Large intestine (tissue), 3 donors: Measurements from ENCODE around the gene SCAF1. TPM values are rescaled to one million over a fixed set of nuclear protein-coding genes. Genes with fewer than 3 reads are reported as not detected.

ENCODE experiments used
- DNase-seq, 2 donors: peaks; one replicate each; pipeline versions ENCODE4 v3.0.0 to v3.0.0-alpha.2; 2013
- H3K27ac ChIP-seq: one replicate; pipeline ENCODE4 v1.5.1; 2013; ENCODE audit warnings: low read length
- H3K27me3 ChIP-seq: 2 replicates; pipeline ENCODE4 v1.6.1; 2013; ENCODE audit warnings: low read length; ENCODE audit not compliant: control insufficient read depth, insufficient read depth
- H3K36me3 ChIP-seq: 2 replicates; pipeline ENCODE4 v1.6.1; 2013; ENCODE audit warnings: low read length; ENCODE audit not compliant: control insufficient read depth, insufficient read depth
- H3K4me1 ChIP-seq: one replicate; pipeline ENCODE4 v1.6.1; 2013; ENCODE audit warnings: low read length; ENCODE audit not compliant: control insufficient read depth, insufficient read depth
- H3K4me3 ChIP-seq: one replicate; pipeline ENCODE4 v1.5.1; 2013; ENCODE audit warnings: low read length
- H3K9me3 ChIP-seq: one replicate; pipeline ENCODE4 v1.6.1; 2013; ENCODE audit warnings: mild to moderate bottlenecking, low read depth, low read length, moderate library complexity; ENCODE audit not compliant: control insufficient read depth
- WGBS: methylation state at CpG from one replicate; pipeline ENCODE4 v1.1.5; 2013; ENCODE audit warnings: low lambda C conversion rate; ENCODE audit not compliant: insufficient coverage; 5-methylcytosine and 5-hydroxymethylcytosine counted together
- polyA plus RNA-seq: library from polyadenylated mRNA; unstranded; fragments of 120-200 nt; gene quantifications from one replicate; pipeline ENCODE4 v1.2.1, GENCODE V29; 2013

Gene SCAF1
- polyA plus RNA-seq, 1 donor = 35.4 TPM

GRCh38 chr19:49645995-49646394 lies 4.0 kb downstream of the SCAF1 start:
- no peaks in the 10 kb centered on the region for H3K27me3 ChIP-seq
- peaks cover 12% of the 10 kb centered on the region for H3K4me1 ChIP-seq
- no peak overlapping the region for H3K4me3 ChIP-seq
- WGBS = no CpG with 5 or more reads among the region's 13 CpGs
- H3K27ac ChIP-seq = no peak overlapping the region
- DNase-seq = no peak
- peaks cover 55% of the 10 kb centered on the region for H3K36me3 ChIP-seq
- H3K9me3 ChIP-seq = no peaks in the 10 kb centered on the region

DNA sequence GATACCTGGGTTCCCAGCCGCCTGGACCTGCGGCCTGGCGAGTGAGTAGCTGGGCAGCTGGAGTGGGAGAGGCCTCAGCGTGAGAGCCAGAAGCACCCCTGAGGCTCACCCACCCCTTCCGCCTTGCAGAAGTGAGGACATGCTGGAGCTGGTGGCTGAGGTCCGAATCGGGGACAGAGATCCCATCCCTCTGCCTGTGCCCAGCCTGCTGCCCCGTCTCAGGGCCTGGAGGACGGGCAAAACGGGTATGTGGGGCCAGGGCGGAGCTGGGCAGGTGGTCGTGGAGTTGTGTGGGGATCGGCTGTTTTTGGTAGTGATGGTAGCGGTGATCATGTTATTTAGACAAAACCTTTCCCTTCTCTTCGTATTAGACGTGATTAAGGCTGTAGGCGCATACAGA lies 4.6 kb downstream of the SCAF1 start:
- no peaks in the 10 kb centered on the region for H3K9me3 ChIP-seq
- 90% methylated on average over 2 of the region's 17 CpGs for WGBS
- no peak for DNase-seq
- H3K27ac ChIP-seq = no peak overlapping the region
- H3K36me3 ChIP-seq = peaks cover 58% of the 10 kb centered on the region
- no peaks in the 10 kb centered on the region for H3K27me3 ChIP-seq
- no peak overlapping the region for H3K4me3 ChIP-seq
- H3K4me1 ChIP-seq = peaks cover 6% of the 10 kb centered on the region

- no peak for DNase-seq
- no peak overlapping the region for H3K27ac ChIP-seq
- H3K36me3 ChIP-seq = peaks cover 79% of the 10 kb centered on the region
- WGBS = no CpG with 5 or more reads among the region's 72 CpGs
- no peaks in the 10 kb centered on the region for H3K27me3 ChIP-seq
- peaks cover 4% of the 10 kb centered on the region for H3K9me3 ChIP-seq
- no peak overlapping the region for H3K4me3 ChIP-seq
- no peaks in the 10 kb centered on the region for H3K4me1 ChIP-seq
Measured at GRCh38 chr19:49651029-49651819, 9.2 kb downstream of the SCAF1 start.

- Histone ChIP-seq H3K27ac (no peak overlapping the region), H3K9me3 (peaks cover 4% of the 10 kb centered on the region), H3K4me3 (no peak overlapping the region), H3K4me1 (no peaks in the 10 kb centered on the region), H3K27me3 (no peaks in the 10 kb centered on the region), H3K36me3 (peaks cover 79% of the 10 kb centered on the region)
- DNase-seq = no peak
- WGBS = 100% methylated on average over 5 of the region's 110 CpGs
Measured at GRCh38 chr19:49651820-49652550, 10.0 kb downstream of the SCAF1 start.

GRCh38 chr19:49652551-49653465 lies 10.8 kb downstream of the SCAF1 start:
- Histone ChIP-seq H3K4me3 (no peak overlapping the region), H3K36me3 (peaks cover 77% of the 10 kb centered on the region), H3K9me3 (peaks cover 4% of the 10 kb centered on the region), H3K27me3 (no peaks in the 10 kb centered on the region), H3K27ac (no peak overlapping the region), H3K4me1 (no peaks in the 10 kb centered on the region)
- DNase-seq = no peak
- WGBS = no CpG with 5 or more reads among the region's 58 CpGs

DNA sequence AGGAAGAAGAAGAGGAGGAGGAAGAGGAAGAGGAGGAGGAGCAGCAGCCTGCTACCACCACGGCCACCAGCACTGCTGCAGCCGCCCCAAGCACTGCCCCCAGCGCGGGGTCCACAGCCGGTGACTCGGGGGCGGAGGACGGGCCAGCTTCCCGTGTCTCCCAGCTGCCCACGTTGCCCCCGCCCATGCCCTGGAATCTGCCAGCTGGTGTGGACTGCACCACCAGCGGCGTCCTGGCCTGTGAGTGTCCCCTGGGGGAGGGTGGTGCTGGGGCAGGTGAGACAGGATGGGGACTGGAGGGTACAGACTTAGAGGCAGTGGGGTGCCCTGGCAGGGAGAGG lies 11.4 kb downstream of the SCAF1 start:
- peaks cover 80% of the 10 kb centered on the region for H3K36me3 ChIP-seq
- no CpG with 5 or more reads among the region's 13 CpGs for WGBS
- DNase-seq = no peak
- H3K9me3 ChIP-seq = peaks cover 4% of the 10 kb centered on the region
- no peaks in the 10 kb centered on the region for H3K4me1 ChIP-seq
- no peak overlapping the region for H3K27ac ChIP-seq
- H3K4me3 ChIP-seq = no peak overlapping the region
- H3K27me3 ChIP-seq = no peaks in the 10 kb centered on the region

DNA sequence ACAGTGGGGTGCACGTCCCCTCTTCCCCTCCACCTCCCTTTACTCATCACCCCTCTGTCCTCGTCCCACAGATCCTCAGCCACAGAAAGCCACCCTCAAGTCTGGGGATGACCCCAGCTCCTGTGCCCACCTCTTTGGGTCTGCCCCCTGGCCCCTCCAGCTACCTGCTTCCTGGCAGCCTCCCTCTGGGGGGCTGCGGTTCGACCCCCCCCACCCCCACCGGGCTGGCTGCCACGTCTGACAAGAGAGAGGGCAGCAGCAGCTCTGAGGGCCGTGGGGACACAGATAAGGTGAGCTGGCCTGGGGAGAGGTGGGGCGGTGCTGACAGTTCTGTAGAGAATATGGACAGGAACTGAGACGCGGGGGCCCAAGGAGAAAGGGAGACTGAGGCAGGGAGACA lies 12.6 kb downstream of the SCAF1 start:
- DNase-seq = no peak
- Histone ChIP-seq H3K4me3 (no peak overlapping the region), H3K9me3 (peaks cover 4% of the 10 kb centered on the region), H3K4me1 (no peaks in the 10 kb centered on the region), H3K27ac (no peak overlapping the region), H3K27me3 (no peaks in the 10 kb centered on the region), H3K36me3 (peaks cover 85% of the 10 kb centered on the region)
- no CpG with 5 or more reads among the region's 10 CpGs for WGBS

DNA sequence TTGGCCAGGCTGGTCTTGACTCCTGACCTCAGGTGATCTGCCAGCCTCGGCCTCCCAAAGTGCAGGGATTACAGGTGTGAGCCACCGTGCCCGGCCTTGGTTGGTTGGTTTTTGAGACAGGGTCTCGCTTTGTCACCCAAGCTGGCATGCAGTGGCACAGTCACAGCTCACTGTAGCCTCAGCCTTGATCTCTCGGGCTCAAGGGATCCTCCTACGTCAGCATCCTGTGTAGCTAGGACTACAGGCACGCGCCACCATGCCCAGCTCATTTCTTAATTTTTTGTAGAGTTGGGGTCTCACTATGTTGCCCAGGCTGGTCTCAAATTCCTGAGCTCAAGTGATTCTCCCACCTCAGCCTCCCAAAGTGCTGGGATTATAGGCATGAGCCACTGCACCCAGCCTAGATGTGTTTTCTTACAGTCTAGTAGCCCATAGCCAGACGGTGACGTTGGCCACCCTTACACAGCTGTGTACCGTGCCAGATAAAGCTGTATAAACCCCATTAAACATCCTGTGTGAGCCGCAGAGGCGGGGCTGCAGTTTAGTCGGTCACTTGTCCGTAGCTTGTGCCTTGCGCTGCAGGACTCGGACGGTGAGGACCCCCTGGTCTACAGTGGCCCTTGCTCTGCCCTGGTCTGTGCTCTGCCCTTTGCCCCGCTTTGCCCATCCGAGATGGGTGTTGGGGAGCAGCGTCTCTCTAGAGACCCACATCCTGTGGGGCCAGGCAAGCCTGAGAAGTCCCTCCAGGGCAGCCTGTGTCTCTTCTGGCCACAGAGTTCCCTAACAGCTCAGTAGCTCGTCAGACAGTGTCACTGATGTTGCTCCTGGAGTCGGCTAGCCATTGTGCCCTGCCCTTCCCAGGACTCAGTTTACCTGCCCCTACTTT lies 13.8 kb downstream of the SCAF1 start:
- Histone ChIP-seq H3K27ac (no peak overlapping the region), H3K4me1 (no peaks in the 10 kb centered on the region), H3K36me3 (peaks cover 86% of the 10 kb centered on the region), H3K4me3 (no peak overlapping the region), H3K27me3 (no peaks in the 10 kb centered on the region), H3K9me3 (peaks cover 4% of the 10 kb centered on the region)
- 80% methylated on average over 3 of the region's 23 CpGs for WGBS
- no peak for DNase-seq

- H3K4me3 ChIP-seq = no peak overlapping the region
- WGBS = 100% methylated on average over 1 of the region's 17 CpGs
- no peak overlapping the region for H3K27ac ChIP-seq
- H3K4me1 ChIP-seq = no peaks in the 10 kb centered on the region
- DNase-seq = no peak
- H3K9me3 ChIP-seq = peaks cover 4% of the 10 kb centered on the region
- peaks cover 89% of the 10 kb centered on the region for H3K36me3 ChIP-seq
- no peaks in the 10 kb centered on the region for H3K27me3 ChIP-seq
Measured at GRCh38 chr19:49656456-49657109, 14.6 kb downstream of the SCAF1 start.
